IMR-90 (cell line): ENCODE data around the gene LTBP2. TPM values are rescaled to one million over a fixed set of nuclear protein-coding genes. Genes with fewer than 3 reads are reported as not detected.

Experiments used
- ATAC-seq: fragments of 200-7000 bp; cut with Tn5 transposase; 2 replicates; pipeline ENCODE4 v1.9.1; 2020; ENCODE audit warnings: low read depth, mild to moderate bottlenecking, moderate library complexity
- BruUV-seq: library from RNA; stranded (reverse); fragments of 400-500 nt; replicated peaks from 2 replicates; lab custom pipeline; 2021; lab: Mats Ljungman, UMichigan
- CTCF ChIA-PET: fragments of 300-600 bp; formaldehyde crosslinking; extraction: SDS; loops from one replicate; lab custom pipeline; 2021; ENCODE audit warnings: antibody characterized with exemption; lab: Yijun Ruan, JAX
- POLR2A ChIA-PET: fragments of 300-600 bp; sonication (Branson Sonifier 250); formaldehyde crosslinking; loops from one replicate; lab custom pipeline; 2022; ENCODE audit warnings: antibody characterized with exemption; ENCODE audit not compliant: unreplicated experiment; lab: Charles Lee
- DNase-seq: peaks from one replicate; pipeline ENCODE4 v3.0.0; 2013
- H2AFZ ChIP-seq: replicated peaks from 2 replicates; pipeline ENCODE3; 2013; ENCODE audit warnings: low read length, mild to moderate bottlenecking; ENCODE audit not compliant: poor library complexity
- H2AK5ac ChIP-seq: 2 replicates; pipeline ENCODE4 v1.6.1; 2013; ENCODE audit warnings: low read depth, low read length, inconsistent platforms
- H2AK9ac ChIP-seq: replicated peaks from 2 replicates; pipeline ENCODE3; 2013; ENCODE audit warnings: mild to moderate bottlenecking, low read depth, low read length, moderate library complexity; ENCODE audit not compliant: poor library complexity
- H2BK120ac ChIP-seq: 2 replicates; pipeline ENCODE4 v1.6.1; 2013; ENCODE audit warnings: low read depth, low read length, inconsistent platforms
- H2BK15ac ChIP-seq: 3 replicates; pipeline ENCODE4 v1.6.1; 2013; ENCODE audit warnings: low read depth, low read length, inconsistent platforms
- H2BK20ac ChIP-seq: 2 replicates; pipeline ENCODE4 v1.6.1; 2013; ENCODE audit warnings: low read depth, mild to moderate bottlenecking, inconsistent platforms, low read length, moderate library complexity
- H2BK5ac ChIP-seq: 2 replicates; pipeline ENCODE4 v1.6.1; 2013; ENCODE audit warnings: mild to moderate bottlenecking, low read depth, low read length, inconsistent platforms; ENCODE audit not compliant: poor library complexity, severe bottlenecking
- H3K14ac ChIP-seq: replicated peaks from 2 replicates; pipeline ENCODE4 v1.6.1; 2013; ENCODE audit warnings: low read depth, low read length, inconsistent platforms
- H3K18ac ChIP-seq: 2 replicates; pipeline ENCODE4 v1.6.1; 2013; ENCODE audit warnings: low read depth, low read length, control low read depth
- H3K23ac ChIP-seq: 2 replicates; pipeline ENCODE4 v1.6.1; 2013; ENCODE audit warnings: low read depth, low read length, inconsistent platforms
- H3K27ac ChIP-seq: 2 replicates; pipeline ENCODE4 v1.5.1; 2013; ENCODE audit warnings: mild to moderate bottlenecking, control low read depth, low read length; ENCODE audit not compliant: insufficient read depth
- H3K27me3 ChIP-seq: 2 replicates; pipeline ENCODE4 v1.6.1; 2013; ENCODE audit warnings: low read length; ENCODE audit not compliant: control insufficient read depth, insufficient read depth
- H3K36me3 ChIP-seq: 2 replicates; pipeline ENCODE4 v1.6.1; 2013; ENCODE audit warnings: low read length, mixed read lengths; ENCODE audit not compliant: control insufficient read depth, insufficient read depth
- H3K4ac ChIP-seq: 2 replicates; pipeline ENCODE4 v1.6.1; 2013; ENCODE audit warnings: low read depth, low read length, inconsistent platforms
- H3K4me1 ChIP-seq: 2 replicates; pipeline ENCODE4 v1.6.1; 2013; ENCODE audit warnings: low read length, mixed read lengths; ENCODE audit not compliant: control insufficient read depth, insufficient read depth
- H3K4me2 ChIP-seq: 2 replicates; pipeline ENCODE4 v1.6.1; 2013; ENCODE audit warnings: low read depth, mild to moderate bottlenecking, control low read depth, low read length, moderate library complexity
- H3K4me3 ChIP-seq: 2 replicates; pipeline ENCODE4 v1.5.1; 2013; ENCODE audit warnings: low read depth, mild to moderate bottlenecking, control low read depth, low read length, moderate library complexity; ENCODE audit not compliant: insufficient read depth
- H3K56ac ChIP-seq: 2 replicates; pipeline ENCODE4 v1.6.1; 2013; ENCODE audit warnings: low read length, inconsistent platforms; ENCODE audit not compliant: insufficient read depth; ENCODE audit errors: extremely low read depth
- H3K79me1 ChIP-seq, 2 experiments: 2 replicates each; pipeline ENCODE4 v1.6.1; 2013; ENCODE audit warnings: low read length in 2 of 2, inconsistent platforms in 1 of 2, low read depth in 1 of 2
- H3K9ac ChIP-seq: 2 replicates; pipeline ENCODE4 v1.6.1; 2013; ENCODE audit warnings: low read depth, low read length, control low read depth
- H3K9me1 ChIP-seq: 2 replicates; pipeline ENCODE4 v1.6.1; 2013; ENCODE audit warnings: low read length, inconsistent platforms; ENCODE audit not compliant: insufficient read depth
- H3K9me3 ChIP-seq: 2 replicates; pipeline ENCODE4 v1.6.1; 2013; ENCODE audit warnings: low read length; ENCODE audit not compliant: control insufficient read depth, insufficient read depth
- H4K20me1 ChIP-seq: 2 replicates; pipeline ENCODE4 v1.6.1; 2013; ENCODE audit warnings: low read length, inconsistent platforms; ENCODE audit not compliant: insufficient read depth
- H4K5ac ChIP-seq: 2 replicates; pipeline ENCODE4 v1.6.1; 2013; ENCODE audit warnings: mild to moderate bottlenecking, low read depth, low read length, control low read depth
- H4K8ac ChIP-seq, 2 experiments: 2 replicates each; pipeline ENCODE4 v1.6.1; 2013; ENCODE audit warnings: low read depth in 2 of 2, low read length in 2 of 2, control low read depth in 1 of 2, inconsistent platforms in 1 of 2
- H4K91ac ChIP-seq: 2 replicates; pipeline ENCODE4 v1.6.1; 2013; ENCODE audit warnings: low read depth, low read length, inconsistent platforms; ENCODE audit not compliant: insufficient read depth
- BHLHE40 ChIP-seq: fragments of 150-350 bp; IDR thresholded peaks from 2 replicates; pipeline ENCODE4 v1.6.1; 2016; ENCODE audit warnings: mild to moderate bottlenecking, low read depth, low read length
- CTCF ChIP-seq: conservative IDR thresholded peaks from 2 replicates; pipeline ENCODE4 v1.5.1; 2012; ENCODE audit warnings: mild to moderate bottlenecking, low read depth, low read length, improper control_type of control experiment
- USF2 ChIP-seq: fragments of 150-350 bp; IDR thresholded peaks from 2 replicates; pipeline ENCODE4 v1.6.1; 2017; ENCODE audit warnings: mild to moderate bottlenecking, antibody characterized with exemption, low read length, low read depth
- WGBS, 2 experiments: methylation state at CpG; one replicate each; pipeline versions ENCODE4 v1.1.5 to v1.1.7; 2013; ENCODE audit warnings: missing lambda C conversion rate in 2 of 2; ENCODE audit not compliant: insufficient read length in 1 of 2; ENCODE audit errors: extremely low coverage in 2 of 2; 5-methylcytosine and 5-hydroxymethylcytosine counted together
- dilution Hi-C: fragments of 300-500 bp; cut with HindIII; formaldehyde crosslinking; loops from one replicate; pipeline ENCODE4 v1.14.3; 2018; ENCODE audit warnings: low sequenced_read_pairs; ENCODE audit not compliant: unreplicated experiment
- in situ Hi-C: fragments of 300-500 bp; cut with MboI; formaldehyde crosslinking; loops from 3 replicates; pipeline ENCODE4 v1.14.3; 2019; ENCODE audit warnings: low sequenced_read_pairs, inconsistent platforms, mixed read lengths
- intact Hi-C: fragments of 100-400 bp; cut with micrococcal nuclease; formaldehyde crosslinking; loops from 2 replicates; pipeline ENCODE4 v1.10.0; 2022
- polyA plus RNA-seq, 3 experiments: library from polyadenylated mRNA; depleted of rRNA; stranded (reverse); fragments of >200 nt; gene quantifications; 2 replicates each; pipeline ENCODE4 v1.2.3, GENCODE V29; 2012; ENCODE audit warnings: low replicate concordance in 1 of 3
- total RNA-seq: library from RNA; depleted of rRNA; stranded (reverse); fragments of >200 nt; gene quantifications from 2 replicates; pipeline ENCODE4 v1.2.3, GENCODE V29; 2012

The LTBP2 gene
- total and polyA plus RNA-seq, 2 of the 4 experiments (the other 2 are of a cell fraction) = 23.8 to 79.3 TPM

GRCh38 chr14:74650927-74651686, 39.1 kb upstream of the LTBP2 start:
- H3K27me3 ChIP-seq = no peaks in the 10 kb centered on the region
- no peak overlapping the region for H4K8ac ChIP-seq
- H3K4me1 ChIP-seq = peaks cover 49% of the 10 kb centered on the region
- H3K4ac ChIP-seq = peak overlapping the region; percentile 54; the same call in 1 of the 2 replicates
- H3K18ac ChIP-seq = no peak overlapping the region
- in situ Hi-C loops = no loop called here
- ATAC-seq (no peak), DNase-seq (no peak)
- peak overlapping the region; percentile 23; the same call in 1 of the 2 replicates for H2AK5ac ChIP-seq
- H3K4me2 ChIP-seq = no peak overlapping the region
- H3K23ac ChIP-seq = no peak overlapping the region
- TF ChIP-seq USF2 (no peak), BHLHE40 (no peak), CTCF (no peak)
- intact Hi-C loops = no loop called here
- H2BK5ac ChIP-seq = no peak overlapping the region
- no peak overlapping the region for H4K91ac ChIP-seq
- peaks cover 61% of the 10 kb centered on the region for H3K9me1 ChIP-seq
- ChIA-PET POLR2A (no interaction called here), CTCF (no interaction called here)
- H3K4me3 ChIP-seq = no peak overlapping the region
- no CpG with 5 or more reads among the region's 1 CpG for WGBS, 2 experiments
- H3K79me1 ChIP-seq = peaks cover 9 to 31% of the 10 kb centered on the region in 2 experiments; a peak in 3 of 4 replicates
- H4K5ac ChIP-seq = no peak overlapping the region
- H3K9me3 ChIP-seq = no peaks in the 10 kb centered on the region
- no peak overlapping the region for H3K56ac ChIP-seq
- no peak overlapping the region for H2BK120ac ChIP-seq
- H3K9ac ChIP-seq = no peak overlapping the region
- no peaks in the 10 kb centered on the region for H4K20me1 ChIP-seq
- H2AFZ ChIP-seq = no peak overlapping the region
- no peak overlapping the region for H2AK9ac ChIP-seq
- no peaks in the 10 kb centered on the region for H3K36me3 ChIP-seq
- H2BK20ac ChIP-seq = peak overlapping the region; percentile 46; the same call in 1 of the 2 replicates
- H3K14ac ChIP-seq = no peak overlapping the region
- no peak overlapping the region for H2BK15ac ChIP-seq
- BruUV-seq = no TSS peak
- no peak overlapping the region for H3K27ac ChIP-seq
- dilution Hi-C loops = no loop called here
